ENCODE results near the gene BCKDHA.
"Not testable (repeated sequence)": the region's sequence is repeated elsewhere in the genome, so short reads cannot be mapped to it uniquely, and the experiment has no call there.

BCKDHA gene

DNA sequence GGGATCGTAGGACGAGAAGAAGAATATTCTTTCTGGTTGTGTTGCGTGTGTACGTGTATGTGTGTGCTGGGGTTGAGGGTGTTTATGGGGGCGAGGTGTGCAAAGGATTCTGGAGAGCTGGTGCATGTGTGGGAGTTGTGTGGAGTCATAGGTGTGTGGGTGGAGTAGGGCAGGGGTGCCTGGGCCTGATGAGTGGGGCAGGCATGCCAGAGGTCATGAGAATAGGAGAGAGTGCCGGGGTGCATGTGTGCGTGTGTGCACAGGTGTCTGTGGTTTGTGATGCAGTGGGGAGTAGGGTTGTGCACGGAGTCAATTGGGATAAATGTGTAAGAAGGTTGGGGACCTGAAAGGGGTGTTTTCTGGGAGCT is 20.6 kb upstream of the BCKDHA start:
- no peak for DNase-seq (ENCODE audit: low read depth in 2 of 2)
- H3K4me3 ChIP-seq (replicated peaks in 1 of 2; ENCODE audit: low read depth in 2 of 2, low read length in 2 of 2), result peak overlapping the region; percentile 58 to 62
- TF ChIP-seq, protein P1, sequence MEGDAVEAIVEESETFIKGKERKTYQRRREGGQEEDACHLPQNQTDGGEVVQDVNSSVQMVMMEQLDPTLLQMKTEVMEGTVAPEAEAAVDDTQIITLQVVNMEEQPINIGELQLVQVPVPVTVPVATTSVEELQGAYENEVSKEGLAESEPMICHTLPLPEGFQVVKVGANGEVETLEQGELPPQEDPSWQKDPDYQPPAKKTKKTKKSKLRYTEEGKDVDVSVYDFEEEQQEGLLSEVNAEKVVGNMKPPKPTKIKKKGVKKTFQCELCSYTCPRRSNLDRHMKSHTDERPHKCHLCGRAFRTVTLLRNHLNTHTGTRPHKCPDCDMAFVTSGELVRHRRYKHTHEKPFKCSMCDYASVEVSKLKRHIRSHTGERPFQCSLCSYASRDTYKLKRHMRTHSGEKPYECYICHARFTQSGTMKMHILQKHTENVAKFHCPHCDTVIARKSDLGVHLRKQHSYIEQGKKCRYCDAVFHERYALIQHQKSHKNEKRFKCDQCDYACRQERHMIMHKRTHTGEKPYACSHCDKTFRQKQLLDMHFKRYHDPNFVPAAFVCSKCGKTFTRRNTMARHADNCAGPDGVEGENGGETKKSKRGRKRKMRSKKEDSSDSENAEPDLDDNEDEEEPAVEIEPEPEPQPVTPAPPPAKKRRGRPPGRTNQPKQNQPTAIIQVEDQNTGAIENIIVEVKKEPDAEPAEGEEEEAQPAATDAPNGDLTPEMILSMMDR (IDR thresholded peaks at IDR 0.05; ENCODE audit: low read depth, low read length), result no peak

DNA sequence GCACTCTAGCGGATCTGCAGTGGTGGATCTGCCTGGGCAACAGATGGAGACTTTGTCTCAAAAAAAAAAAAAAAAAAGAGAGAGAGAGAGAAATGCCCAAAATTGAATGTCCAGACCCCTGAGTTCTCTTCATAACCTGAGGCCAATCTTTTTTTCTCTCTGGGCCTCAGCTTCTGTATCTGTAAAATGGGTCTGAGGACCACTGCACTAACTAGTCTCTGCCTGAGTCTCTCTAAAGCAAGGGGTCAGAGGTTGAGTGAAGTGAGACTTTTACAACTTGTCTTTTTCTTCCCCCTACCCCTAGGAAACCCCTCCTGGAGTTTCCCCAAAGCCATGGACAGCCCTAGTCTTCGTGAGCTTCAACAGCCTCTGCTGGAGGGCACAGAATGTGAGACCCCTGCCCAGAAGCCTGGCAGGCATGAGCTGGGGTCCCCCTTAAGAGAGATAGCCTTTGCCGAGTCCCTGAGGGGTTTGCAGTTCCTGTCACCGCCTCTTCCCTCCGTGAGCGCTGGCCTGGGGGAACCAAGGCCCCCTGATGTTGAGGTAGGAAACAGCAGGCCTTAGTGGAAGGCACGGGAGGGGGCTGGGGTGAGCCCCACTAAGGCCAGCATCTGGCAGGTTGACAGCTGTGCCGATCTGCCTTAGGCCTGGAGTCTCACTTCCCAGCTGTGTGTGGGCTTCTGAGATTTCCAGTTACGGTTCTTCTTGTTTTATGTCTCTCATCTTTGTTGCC is 19.5 kb upstream of the BCKDHA start:
- no peak overlapping the region for H3K4me3 ChIP-seq (replicated peaks in 1 of 2; ENCODE audit: low read depth in 2 of 2, low read length in 2 of 2)
- DNase-seq (ENCODE audit: low read depth in 2 of 2), result no peak
- TF ChIP-seq, protein P1 (IDR thresholded peaks at IDR 0.05; ENCODE audit: low read depth, low read length), result no peak

DNA sequence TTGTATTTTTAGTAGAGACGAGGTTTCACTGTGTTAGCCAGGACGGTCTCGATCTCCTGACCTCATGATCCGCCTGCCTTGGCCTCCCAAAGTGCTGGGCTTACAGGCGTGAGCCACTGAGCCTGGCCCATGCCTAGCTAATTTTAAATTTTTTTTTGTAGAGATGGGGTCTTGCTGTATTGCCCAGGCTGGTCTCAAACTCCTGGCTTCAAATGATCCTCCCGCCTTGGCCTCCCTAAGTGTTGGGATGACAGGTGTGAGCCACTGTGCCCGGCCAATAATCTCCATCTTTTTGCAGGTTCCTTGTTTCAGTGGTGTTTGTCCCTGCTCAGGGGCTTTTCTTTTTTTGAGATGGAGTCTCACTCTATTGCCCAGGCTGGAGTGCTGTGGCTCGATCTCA is 16.1 kb upstream of the BCKDHA start:
- DNase-seq (ENCODE audit: low read depth in 2 of 2); H3K4me3 ChIP-seq (replicated peaks in 1 of 2; ENCODE audit: low read depth in 2 of 2, low read length in 2 of 2): not testable (repeated sequence)

DNA sequence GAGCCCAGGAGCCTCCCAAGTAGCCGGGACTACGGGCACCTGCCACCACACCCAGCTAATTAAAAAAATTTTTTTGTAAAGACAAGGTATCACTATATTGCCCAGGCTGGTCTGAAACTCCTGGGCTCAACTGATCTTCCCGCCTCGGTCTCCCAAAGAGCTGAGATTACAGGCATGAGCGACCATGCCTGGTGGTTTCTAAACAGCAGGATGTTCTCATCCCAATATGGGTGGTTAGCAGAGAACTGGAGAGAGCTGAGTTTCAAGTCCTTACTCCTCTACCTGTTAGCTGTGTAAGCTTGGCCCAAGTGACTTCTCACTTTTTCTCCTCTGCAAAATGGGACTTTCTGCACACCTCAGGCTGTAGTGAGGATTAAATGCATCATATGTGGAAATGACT is 13.3 kb upstream of the BCKDHA start:
- no peak for DNase-seq (ENCODE audit: low read depth in 2 of 2)
- TF ChIP-seq, protein P1 (IDR thresholded peaks at IDR 0.05; ENCODE audit: low read depth, low read length), result no peak
- H3K4me3 ChIP-seq (replicated peaks in 1 of 2; ENCODE audit: low read depth in 2 of 2, low read length in 2 of 2), result no peak overlapping the region

DNA sequence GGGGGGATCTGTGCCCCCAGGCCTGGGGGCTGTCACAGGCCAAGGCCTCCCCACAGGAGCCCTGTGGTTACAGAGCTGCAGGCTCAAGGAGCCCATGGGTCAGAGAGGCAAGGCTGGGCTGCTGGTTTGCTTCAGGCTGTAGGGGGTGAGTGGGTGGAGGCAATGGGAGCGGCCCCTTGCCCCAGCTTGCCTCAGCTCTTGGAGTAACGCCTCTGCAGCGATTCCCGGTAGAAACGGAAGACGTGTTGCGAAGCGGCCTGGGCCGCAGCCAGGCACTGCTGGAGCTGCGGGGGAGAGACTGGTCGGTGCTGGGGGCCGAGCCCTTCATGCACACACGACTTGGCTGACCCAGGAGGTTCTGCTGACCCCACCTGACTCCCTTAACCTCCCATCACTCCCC is 11.2 kb upstream of the BCKDHA start:
- H3K4me3 ChIP-seq (replicated peaks in 1 of 2; ENCODE audit: low read depth in 2 of 2, low read length in 2 of 2), result no peak overlapping the region
- peak in 1 of 2 donors; percentile 59 for DNase-seq (ENCODE audit: low read depth in 2 of 2)
- TF ChIP-seq, protein P1 (IDR thresholded peaks at IDR 0.05; ENCODE audit: low read depth, low read length), result no peak

DNA sequence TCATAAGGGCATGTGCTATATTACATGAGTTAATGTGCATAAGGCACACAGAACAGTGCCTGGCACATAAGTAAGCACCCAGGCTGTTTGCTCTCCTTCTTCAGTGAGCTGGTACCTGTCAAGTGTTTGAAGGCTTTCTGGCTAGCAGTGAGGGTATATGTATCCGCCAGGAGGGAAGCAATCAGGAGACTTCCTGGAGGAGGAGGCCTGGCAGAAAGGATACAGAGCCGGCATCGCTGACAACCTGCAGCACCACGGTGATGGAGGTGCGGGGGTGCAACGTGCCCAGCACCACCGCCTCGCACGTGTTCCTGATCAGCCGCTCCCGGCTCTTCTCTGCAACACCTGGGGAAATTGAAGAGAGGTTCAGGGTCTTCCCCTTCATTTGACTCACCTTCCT is 6.0 kb upstream of the BCKDHA start:
- DNase-seq (ENCODE audit: low read depth in 2 of 2), result no peak
- no peak overlapping the region for H3K4me3 ChIP-seq (replicated peaks in 1 of 2; ENCODE audit: low read depth in 2 of 2, low read length in 2 of 2)
- TF ChIP-seq, protein P1 (IDR thresholded peaks at IDR 0.05; ENCODE audit: low read depth, low read length), result no peak

DNA sequence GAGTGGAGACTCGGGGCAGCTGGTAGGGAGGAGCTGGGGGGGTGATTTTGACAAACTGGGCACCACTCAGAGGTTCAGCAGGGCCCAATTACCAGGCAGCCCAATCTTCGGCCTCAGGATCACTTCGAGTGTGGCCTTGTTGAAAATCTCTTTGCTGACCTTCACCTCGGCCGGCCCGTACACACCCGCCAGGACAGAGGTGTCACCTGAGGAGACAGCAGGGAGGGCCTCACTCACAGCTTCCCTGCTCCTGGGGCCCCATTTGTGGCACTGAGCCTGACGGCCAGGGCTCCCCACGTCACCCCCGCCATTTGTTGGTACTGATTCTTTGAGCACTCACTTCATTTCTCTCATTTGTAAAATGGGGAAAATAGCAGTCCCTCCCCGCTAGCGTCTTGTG is 4.8 kb upstream of the BCKDHA start:
- H3K4me3 ChIP-seq (replicated peaks in 1 of 2; ENCODE audit: low read depth in 2 of 2, low read length in 2 of 2), result no peak overlapping the region
- no peak for DNase-seq (ENCODE audit: low read depth in 2 of 2)
- TF ChIP-seq, protein P1 (IDR thresholded peaks at IDR 0.05; ENCODE audit: low read depth, low read length), result no peak
